Measurements from ENCODE around the gene OR2AG1.
A peak's percentile ranks its signal among the peaks of the same experiment; 100 is the strongest.

OR2AG1 gene

GRCh38 chr11:6755303-6755952 is 27.4 kb upstream of the OR2AG1 start:
- DNase-seq (ENCODE audit: low spot score) = peak; percentile 38
- peak; percentile 77 for TF ChIP-seq CTCF (IDR thresholded peaks at IDR 0.05; ENCODE audit: extremely low read depth, missing control alignments)

- TF ChIP-seq CTCF (IDR thresholded peaks at IDR 0.05; ENCODE audit: extremely low read depth, missing control alignments) = no peak
- DNase-seq (ENCODE audit: low spot score) = no peak
Observed at GRCh38 chr11:6755953-6756347, 26.9 kb upstream of the OR2AG1 start.

GRCh38 chr11:6757373-6757967 is 25.4 kb upstream of the OR2AG1 start:
- TF ChIP-seq CTCF (IDR thresholded peaks at IDR 0.05; ENCODE audit: extremely low read depth, missing control alignments) = peak; percentile 67
- peak; percentile 46 for DNase-seq (ENCODE audit: low spot score)

- DNase-seq (ENCODE audit: low spot score) = peak; percentile 49
- TF ChIP-seq CTCF (IDR thresholded peaks at IDR 0.05; ENCODE audit: extremely low read depth, missing control alignments) = no peak
Observed at GRCh38 chr11:6771926-6772893, 10.6 kb upstream of the OR2AG1 start, which contains the start of gene OR2AG2. Gene OR2AG2 (minus strand): TSS chr11:6771976. CDS start chr11:6768957, 3,019 bp downstream.

- DNase-seq (ENCODE audit: low spot score) = no peak
- no peak for TF ChIP-seq CTCF (IDR thresholded peaks at IDR 0.05; ENCODE audit: extremely low read depth, missing control alignments)
Observed at GRCh38 chr11:6778518-6778917, 4.3 kb upstream of the OR2AG1 start.

- no peak for TF ChIP-seq CTCF (IDR thresholded peaks at IDR 0.05; ENCODE audit: extremely low read depth, missing control alignments)
- no peak for DNase-seq (ENCODE audit: low spot score)
Observed at GRCh38 chr11:6780829-6781228, 2.0 kb upstream of the OR2AG1 start.

- no peak for TF ChIP-seq CTCF (IDR thresholded peaks at IDR 0.05; ENCODE audit: extremely low read depth, missing control alignments)
- DNase-seq (ENCODE audit: low spot score) = no peak
Observed at GRCh38 chr11:6790546-6790945, 7.7 kb downstream of the OR2AG1 start.
